Immature natural killer cell (primary cell): ENCODE data around the gene GLIPR1. TPM values are rescaled to one million over a fixed set of nuclear protein-coding genes. Genes with fewer than 3 reads are reported as not detected.
A peak's percentile ranks its signal among the peaks of the same experiment; 100 is the strongest.
"Not testable (repeated sequence)": the region's sequence is repeated elsewhere in the genome, so short reads cannot be mapped to it uniquely, and the experiment has no call there.

Experiments
- DNase-seq, 3 donors: peaks; one replicate each; pipeline ENCODE4 v3.0.0; 2022; ENCODE audit warnings: mixed read lengths in 1 of 3
- H3K27ac Mint-ChIP-seq, 6 donors: one replicate each; pipeline ENCODE4 v1.8.0; 2020; ENCODE audit warnings: mixed read lengths in 6 of 6, mild to moderate bottlenecking in 5 of 6, inconsistent platforms in 4 of 6, moderate library complexity in 3 of 6
- H3K27me3 Mint-ChIP-seq, 3 donors: one replicate each; pipeline ENCODE4 v1.8.0; 2020 to 2021; ENCODE audit warnings: low read depth in 3 of 3, mild to moderate bottlenecking in 3 of 3, mixed read lengths in 3 of 3, moderate library complexity in 3 of 3, inconsistent platforms in 1 of 3
- H3K36me3 Mint-ChIP-seq, 3 donors: one replicate each; pipeline ENCODE4 v1.8.0; 2020; ENCODE audit warnings: mixed read lengths in 3 of 3, inconsistent platforms in 2 of 3, mild to moderate bottlenecking in 2 of 3
- H3K4me1 Mint-ChIP-seq, 2 donors: one replicate each; pipeline ENCODE4 v1.8.0; 2020; ENCODE audit warnings: inconsistent platforms in 2 of 2, mild to moderate bottlenecking in 2 of 2, mixed read lengths in 2 of 2, moderate library complexity in 1 of 2
- H3K4me3 Mint-ChIP-seq, 5 donors: one replicate each; pipeline ENCODE4 v1.8.0; 2020; ENCODE audit warnings: mild to moderate bottlenecking in 5 of 5, mixed read lengths in 5 of 5, inconsistent platforms in 3 of 5, moderate library complexity in 3 of 5
- H3K9me3 Mint-ChIP-seq, 6 donors: one replicate each; pipeline ENCODE4 v1.8.0; 2020; ENCODE audit warnings: mild to moderate bottlenecking in 6 of 6, mixed read lengths in 6 of 6, inconsistent platforms in 4 of 6, moderate library complexity in 3 of 6
- polyA plus RNA-seq, 3 donors: library from polyadenylated mRNA; unstranded; fragments of 300-500 nt; fragmentation: Illumina TruSeq; gene quantifications; one replicate each; pipeline ENCODE4 v1.2.3, GENCODE V29; 2021

The GLIPR1 gene
- polyA plus RNA-seq, 3 donors from 2014 or later: 132 to 229 (median 201) TPM

- DNase-seq: no peak
- H3K9me3 Mint-ChIP-seq: no peaks in the 10 kb centered on the region
- H3K4me3 Mint-ChIP-seq: peak overlapping the region; percentile 94 to 99 (median 97)
- peaks cover 10 to 17% (median 10%) of the 10 kb centered on the region in 3 donors for H3K27me3 Mint-ChIP-seq
- H3K27ac Mint-ChIP-seq: peak overlapping the region; percentile 93 to 99 (median 96)
- H3K36me3 Mint-ChIP-seq: peaks cover 9 to 19% (median 15%) of the 10 kb centered on the region in 3 donors
- peaks cover 79 to 94% of the 10 kb centered on the region in 2 donors for H3K4me1 Mint-ChIP-seq
These were observed 604 bp downstream of the GLIPR1 start for GRCh38 chr12:75481013-75481705.

GRCh38 chr12:75481774-75482173 is 1.2 kb downstream of the GLIPR1 start:
- DNase-seq: peak in 1 of 3 donors; percentile 13
- Mint-ChIP-seq H3K27ac (peak overlapping the region; percentile 93 to 99 (median 96)), H3K9me3 (no peaks in the 10 kb centered on the region), H3K4me1 (peaks cover 85 to 100% of the 10 kb centered on the region in 2 donors), H3K27me3 (peaks cover 10 to 17% (median 10%) of the 10 kb centered on the region in 3 donors), H3K36me3 (peaks cover 9 to 22% (median 15%) of the 10 kb centered on the region in 3 donors), H3K4me3 (peak overlapping the region; percentile 94 to 99 (median 97))

- peak; percentile 48 to 73 (median 59) for DNase-seq
- H3K27me3 Mint-ChIP-seq: peaks cover 10 to 17% (median 10%) of the 10 kb centered on the region in 3 donors
- no peaks in the 10 kb centered on the region for H3K9me3 Mint-ChIP-seq
- peaks cover 9 to 25% (median 15%) of the 10 kb centered on the region in 3 donors for H3K36me3 Mint-ChIP-seq
- peaks cover 91 to 100% of the 10 kb centered on the region in 2 donors for H3K4me1 Mint-ChIP-seq
- H3K4me3 Mint-ChIP-seq: peak overlapping the region; percentile 94 to 99 (median 97)
- H3K27ac Mint-ChIP-seq: peak overlapping the region; percentile 93 to 99 (median 96)
These were observed 2.1 kb downstream of the GLIPR1 start for GRCh38 chr12:75482646-75483045.

- Mint-ChIP-seq H3K4me3 (peak overlapping the region; percentile 94 to 99 (median 97)), H3K27ac (peak overlapping the region; percentile 93 to 99 (median 96)), H3K9me3 (no peaks in the 10 kb centered on the region), H3K36me3 (peaks cover 9 to 25% (median 16%) of the 10 kb centered on the region in 3 donors), H3K4me1 (peaks cover 91 to 100% of the 10 kb centered on the region in 2 donors), H3K27me3 (peaks cover 10 to 17% (median 10%) of the 10 kb centered on the region in 3 donors)
- no peak for DNase-seq
These were observed 2.9 kb downstream of the GLIPR1 start for GRCh38 chr12:75483431-75483830.

- H3K9me3 Mint-ChIP-seq, DNase-seq: not testable (repeated sequence)
- Mint-ChIP-seq H3K27me3 (peaks cover 10 to 17% (median 10%) of the 10 kb centered on the region in 3 donors), H3K36me3 (peaks cover 9 to 25% (median 23%) of the 10 kb centered on the region in 3 donors), H3K27ac (peak overlapping the region; percentile 74 to 99 (median 96)), H3K4me1 (peaks cover 88 to 99% of the 10 kb centered on the region in 2 donors), H3K4me3 (peak overlapping the region; percentile 94 to 99 (median 97))
These were observed 3.9 kb downstream of the GLIPR1 start for GRCh38 chr12:75484450-75484849.

GRCh38 chr12:75487308-75487707 is 6.8 kb downstream of the GLIPR1 start:
- Mint-ChIP-seq H3K4me3 (no peak overlapping the region), H3K9me3 (no peaks in the 10 kb centered on the region), H3K27me3 (peaks cover 0 to 2% (median 1%) of the 10 kb centered on the region in 3 donors), H3K36me3 (peaks cover 14 to 38% (median 33%) of the 10 kb centered on the region in 3 donors), H3K27ac (peak overlapping the region in 4 of 6 donors; percentile 57 to 78 (median 66)), H3K4me1 (peaks cover 71 to 88% of the 10 kb centered on the region in 2 donors)
- DNase-seq: no peak

- Mint-ChIP-seq H3K36me3 (peaks cover 10 to 33% (median 33%) of the 10 kb centered on the region in 3 donors), H3K4me3 (peak overlapping the region in 2 of 5 donors; percentile 36 to 51), H3K4me1 (peaks cover 68 to 88% of the 10 kb centered on the region in 2 donors), H3K9me3 (no peaks in the 10 kb centered on the region), H3K27ac (peak overlapping the region in 4 of 6 donors; percentile 25 to 83 (median 65)), H3K27me3 (peaks cover 0 to 2% (median 1%) of the 10 kb centered on the region in 3 donors)
- peak in 1 of 3 donors; percentile 15 for DNase-seq
These were observed 8.0 kb downstream of the GLIPR1 start for GRCh38 chr12:75488553-75488952.

- peaks cover 62 to 88% of the 10 kb centered on the region in 2 donors for H3K4me1 Mint-ChIP-seq
- peaks cover 13 to 29% (median 28%) of the 10 kb centered on the region in 3 donors for H3K36me3 Mint-ChIP-seq
- peak overlapping the region in 1 of 5 donors; percentile 41 for H3K4me3 Mint-ChIP-seq
- no peak for DNase-seq
- H3K9me3 Mint-ChIP-seq: no peaks in the 10 kb centered on the region
- peaks cover 0 to 2% (median 1%) of the 10 kb centered on the region in 3 donors for H3K27me3 Mint-ChIP-seq
- peak overlapping the region in 5 of 6 donors; percentile 2 to 76 (median 69) for H3K27ac Mint-ChIP-seq
These were observed 8.6 kb downstream of the GLIPR1 start for GRCh38 chr12:75489187-75489586.

GRCh38 chr12:75489613-75490210 is 9.2 kb downstream of the GLIPR1 start:
- Mint-ChIP-seq H3K27ac (peak overlapping the region in 5 of 6 donors; percentile 26 to 76 (median 69)), H3K4me3 (peak overlapping the region in 1 of 5 donors; percentile 41), H3K4me1 (peaks cover 57 to 88% of the 10 kb centered on the region in 2 donors), H3K9me3 (no peaks in the 10 kb centered on the region), H3K36me3 (peaks cover 8 to 24% (median 23%) of the 10 kb centered on the region in 3 donors), H3K27me3 (peaks cover 0 to 1% (median under 1%) of the 10 kb centered on the region in 3 donors)
- DNase-seq: no peak

- H3K27me3 Mint-ChIP-seq: peaks cover 0 to 1% (median 0%) of the 10 kb centered on the region in 3 donors
- peak overlapping the region in 2 of 6 donors; percentile 18 to 69 for H3K27ac Mint-ChIP-seq
- H3K4me3 Mint-ChIP-seq: no peak overlapping the region
- H3K9me3 Mint-ChIP-seq: no peaks in the 10 kb centered on the region
- peaks cover 8 to 30% (median 28%) of the 10 kb centered on the region in 3 donors for H3K36me3 Mint-ChIP-seq
- H3K4me1 Mint-ChIP-seq: peaks cover 46 to 81% of the 10 kb centered on the region in 2 donors
- no peak for DNase-seq
These were observed 10.6 kb downstream of the GLIPR1 start for GRCh38 chr12:75491169-75491568.

GRCh38 chr12:75503459-75503858 is 22.9 kb downstream of the GLIPR1 start:
- peaks cover 1 to 20% of the 10 kb centered on the region in 2 donors for H3K4me1 Mint-ChIP-seq
- H3K4me3 Mint-ChIP-seq: no peak overlapping the region
- H3K9me3 Mint-ChIP-seq: no peaks in the 10 kb centered on the region
- H3K27me3 Mint-ChIP-seq: no peaks in the 10 kb centered on the region
- no peak overlapping the region for H3K27ac Mint-ChIP-seq
- peaks cover 9 to 28% (median 18%) of the 10 kb centered on the region in 3 donors for H3K36me3 Mint-ChIP-seq
- no peak for DNase-seq

- Mint-ChIP-seq H3K27ac (no peak overlapping the region), H3K9me3 (no peaks in the 10 kb centered on the region), H3K36me3 (peaks cover 9 to 23% (median 15%) of the 10 kb centered on the region in 3 donors)
These were observed 23.3 kb downstream of the GLIPR1 start for GRCh38 chr12:75503866-75504265.

GRCh38 chr12:75505706-75506312 is 25.3 kb downstream of the GLIPR1 start:
- H3K27ac Mint-ChIP-seq: peak overlapping the region in 4 of 6 donors; percentile 14 to 70 (median 56)

More at GRCh38 chr12:75503866-75504265, 23.3 kb downstream of the GLIPR1 start:
- no peak for DNase-seq
- Mint-ChIP-seq H3K4me3 (no peak overlapping the region), H3K4me1 (peaks cover 1 to 20% of the 10 kb centered on the region in 2 donors), H3K27me3 (no peaks in the 10 kb centered on the region)

More at GRCh38 chr12:75505706-75506312, 25.3 kb downstream of the GLIPR1 start:
- Mint-ChIP-seq H3K9me3 (no peaks in the 10 kb centered on the region), H3K4me3 (no peak overlapping the region), H3K4me1 (peaks cover 13 to 38% of the 10 kb centered on the region in 2 donors), H3K27me3 (peaks cover 0 to 2% (median 0%) of the 10 kb centered on the region in 3 donors), H3K36me3 (peaks cover 5 to 16% (median 8%) of the 10 kb centered on the region in 3 donors)
- peak in 2 of 3 donors; percentile 12 to 30 for DNase-seq
